Astrocyte of the spinal cord (primary cell): ENCODE results near the gene TPD52L2.

Source experiments
- DNase-seq: peaks from one replicate; pipeline ENCODE4 v3.0.0; 2011; ENCODE audit warnings: low read depth, low spot score
- H3K4me3 ChIP-seq: 2 replicates; pipeline ENCODE4 v1.5.1; 2011; ENCODE audit warnings: low read depth, mild to moderate bottlenecking, low read length, moderate library complexity
- CTCF ChIP-seq: IDR thresholded peaks from 2 replicates; pipeline ENCODE4 v1.5.1; 2012; ENCODE audit warnings: low read depth, mild to moderate bottlenecking, low read length, inconsistent platforms
- in situ Hi-C: cut with HindIII; loops from 2 replicates; pipeline ENCODE4 v1.10.0; 2017; ENCODE audit warnings: low sequenced_read_pairs

The TPD52L2 gene

GRCh38 chr20:63896264-63897105, 31.4 kb downstream of the TPD52L2 start:
- no peak for TF ChIP-seq CTCF
- peak; percentile 25 for DNase-seq
- peak overlapping the region; percentile 64 for H3K4me3 ChIP-seq
- in situ Hi-C loops = no loop called here

GRCh38 chr20:63897978-63898561, 33.0 kb downstream of the TPD52L2 start:
- no peak for DNase-seq
- no peak overlapping the region for H3K4me3 ChIP-seq
- TF ChIP-seq CTCF = no peak
- in situ Hi-C loops = no loop called here

- in situ Hi-C loops = no loop called here
- H3K4me3 ChIP-seq = no peak overlapping the region
- DNase-seq = no peak
- no peak for TF ChIP-seq CTCF
These were observed 34.0 kb downstream of the TPD52L2 start for GRCh38 chr20:63898882-63899558.

GRCh38 chr20:63900413-63900812, 35.3 kb downstream of the TPD52L2 start:
- in situ Hi-C loops = no loop called here

GRCh38 chr20:63903796-63904561, 38.9 kb downstream of the TPD52L2 start:
- in situ Hi-C loops = no loop called here
- TF ChIP-seq CTCF = no peak
- H3K4me3 ChIP-seq = no peak overlapping the region
- DNase-seq = no peak

More at GRCh38 chr20:63900413-63900812, 35.3 kb downstream of the TPD52L2 start:
- no peak for DNase-seq
- TF ChIP-seq CTCF = no peak
- no peak overlapping the region for H3K4me3 ChIP-seq
